ENCODE data around the gene TSKS.

Gene TSKS

GRCh38 chr19:49738268-49738667 lies 24.8 kb downstream of the TSKS start:
- TF ChIP-seq CTCF (IDR thresholded peaks at IDR 0.05): no peak

GRCh38 chr19:49730166-49730565 lies 32.9 kb downstream of the TSKS start:
- no peak for TF ChIP-seq CTCF (IDR thresholded peaks at IDR 0.05)

GRCh38 chr19:49727217-49728030 lies 35.7 kb downstream of the TSKS start:
- TF ChIP-seq CTCF (IDR thresholded peaks at IDR 0.05): no peak

- TF ChIP-seq CTCF (IDR thresholded peaks at IDR 0.05): no peak
These were observed 44.1 kb downstream of the TSKS start for GRCh38 chr19:49718991-49719390.

GRCh38 chr19:49718511-49718910 lies 44.6 kb downstream of the TSKS start:
- TF ChIP-seq CTCF (IDR thresholded peaks at IDR 0.05): no peak

- no peak for TF ChIP-seq CTCF (IDR thresholded peaks at IDR 0.05)
These were observed 47.0 kb downstream of the TSKS start for GRCh38 chr19:49716154-49716553.

- TF ChIP-seq CTCF (IDR thresholded peaks at IDR 0.05): no peak
These were observed 49.8 kb downstream of the TSKS start for GRCh38 chr19:49713236-49713845.
